HG02798 (cell line): Measurements from ENCODE around the gene DOCK7.
"Not testable (repeated sequence)": the region's sequence is repeated elsewhere in the genome, so short reads cannot be mapped to it uniquely, and the experiment has no call there.

ENCODE experiments used
- ATAC-seq: cut with Tn5 transposase; IDR thresholded peaks from one replicate; pipeline ENCODE4 v1.9.1; 2021; ENCODE audit warnings: mild to moderate bottlenecking; ENCODE audit not compliant: unreplicated experiment, poor library complexity

Gene DOCK7

DNA sequence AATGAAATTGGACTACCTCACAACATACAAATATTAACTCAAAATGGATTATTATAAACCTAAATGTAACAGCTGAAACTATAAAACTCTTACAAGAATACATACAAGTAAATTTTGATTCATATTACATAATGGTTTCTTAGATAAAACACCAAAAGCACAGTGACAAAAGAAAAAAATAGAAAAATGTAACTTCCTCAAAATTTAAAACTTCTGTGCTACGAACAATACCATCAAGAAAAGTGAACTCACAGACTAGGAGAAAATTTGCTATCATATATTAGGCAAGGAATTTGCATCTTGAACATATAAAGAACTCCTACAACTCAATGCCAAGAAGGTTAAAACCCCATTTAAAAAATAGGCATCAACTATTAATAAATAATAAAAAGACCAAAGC lies 59.7 kb downstream of the DOCK7 start:
- no peak for ATAC-seq

DNA sequence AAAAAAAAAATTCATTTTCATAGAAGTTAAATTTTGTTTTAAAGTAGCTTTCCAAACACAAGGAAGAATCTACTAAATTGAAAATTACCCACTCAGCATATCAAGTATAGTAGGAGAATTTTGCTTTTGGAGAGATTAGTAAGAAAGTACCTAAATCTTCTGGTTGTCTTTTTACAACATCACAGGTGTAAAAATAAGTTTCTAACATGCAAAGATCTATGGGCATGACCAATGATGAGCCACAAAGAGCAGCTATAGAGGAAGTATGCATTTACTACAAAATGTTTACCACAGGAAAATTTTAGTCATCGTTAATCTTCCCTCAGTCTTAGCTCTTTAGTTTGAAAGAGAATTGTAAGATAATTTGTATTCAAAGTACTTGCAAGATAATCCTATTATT lies 62.8 kb downstream of the DOCK7 start:
- peak; percentile 72 for ATAC-seq

DNA sequence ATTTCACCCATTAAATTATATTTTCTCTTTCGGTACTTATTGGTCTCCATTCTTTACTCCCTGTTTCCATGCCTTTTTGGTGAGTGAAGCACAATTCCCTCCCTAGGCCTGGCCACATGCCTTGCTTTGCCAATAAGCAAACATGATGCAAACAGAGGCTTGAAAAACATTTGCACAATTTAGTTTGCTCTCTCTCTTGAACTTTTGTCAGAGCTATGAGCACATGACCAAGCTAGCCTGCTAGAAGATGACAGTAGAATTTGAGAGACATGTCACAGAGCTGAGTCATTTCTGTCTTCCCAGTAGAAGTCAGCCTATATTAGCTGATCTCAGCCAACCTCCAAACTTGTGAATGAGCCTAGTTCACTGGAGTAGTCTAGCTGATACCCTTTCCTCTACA lies 66.3 kb downstream of the DOCK7 start:
- ATAC-seq, result peak; percentile 92

DNA sequence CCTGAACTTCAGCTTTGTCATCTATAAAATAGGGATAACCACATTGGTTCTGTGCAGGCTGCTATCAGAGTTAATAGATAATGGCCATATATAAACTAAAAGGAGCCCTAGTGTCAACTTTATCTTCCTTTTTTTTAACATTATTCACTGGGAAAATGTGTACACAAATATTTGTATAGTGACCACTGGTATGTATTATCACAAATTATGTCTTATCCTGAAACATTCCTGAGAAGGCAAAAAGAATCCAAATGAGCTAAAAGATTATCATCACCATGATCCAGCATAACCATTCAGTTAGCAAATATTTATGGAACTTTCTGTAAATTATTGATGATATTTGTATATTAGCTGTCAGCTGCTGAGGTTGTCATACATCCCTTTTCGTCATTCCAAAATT lies 74.3 kb downstream of the DOCK7 start:
- ATAC-seq, result no peak

DNA sequence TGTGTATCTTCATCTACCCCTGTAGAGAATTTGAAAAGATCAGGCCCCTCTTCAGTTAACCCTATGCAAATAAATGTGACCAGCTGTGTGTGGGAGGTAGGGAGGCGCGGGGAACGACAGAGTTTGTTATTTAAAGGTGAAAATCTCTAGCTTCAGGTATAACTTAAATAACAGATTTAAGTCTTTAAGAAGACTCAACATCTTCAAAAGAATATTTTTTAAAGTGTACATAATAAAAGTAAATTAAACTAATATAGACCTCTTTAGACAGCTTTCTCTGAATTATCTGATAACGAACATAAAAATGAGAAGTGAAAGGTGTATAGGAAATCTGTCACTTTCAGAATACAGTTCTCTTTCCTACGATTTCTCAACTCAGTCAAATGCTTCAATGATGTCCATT lies 74.9 kb downstream of the DOCK7 start:
- ATAC-seq, result peak; percentile 98

DNA sequence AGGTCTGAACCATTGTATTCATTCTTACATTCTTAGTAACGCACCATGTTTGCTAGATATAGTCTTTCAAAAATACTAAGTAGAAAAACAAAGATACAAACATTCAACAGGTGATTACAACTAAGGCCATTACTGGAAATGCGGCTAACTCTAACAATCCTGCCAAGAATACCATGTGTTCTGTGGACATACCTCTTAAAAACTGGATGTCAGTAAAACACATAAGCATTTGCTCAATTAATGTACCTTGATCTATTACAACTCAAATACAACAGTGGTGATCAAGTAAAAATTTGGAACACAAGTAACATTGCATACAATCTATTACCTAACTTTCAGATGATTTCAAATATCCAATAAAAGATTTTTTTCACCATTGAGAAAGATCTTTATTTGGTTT lies 75.4 kb downstream of the DOCK7 start:
- no peak for ATAC-seq

DNA sequence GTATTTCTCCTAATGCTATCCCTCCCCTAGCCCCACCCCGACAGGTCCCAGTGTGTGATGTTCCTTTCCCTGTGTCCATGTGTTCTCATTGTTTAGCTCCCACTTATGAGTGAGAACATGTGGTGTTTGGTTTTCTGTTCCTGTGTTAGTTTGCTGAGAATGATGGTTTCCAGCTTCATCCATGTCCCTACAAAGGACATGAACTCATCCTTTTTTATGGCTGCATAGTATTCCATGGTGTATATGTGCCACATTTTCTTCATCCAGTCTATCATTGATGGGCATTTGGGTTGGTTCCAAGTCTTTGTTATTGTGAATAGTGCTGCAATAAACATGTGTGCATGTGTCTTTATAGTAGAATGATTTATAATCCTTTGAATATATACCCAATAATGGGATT lies 77.6 kb downstream of the DOCK7 start:
- ATAC-seq, result not testable (repeated sequence)

DNA sequence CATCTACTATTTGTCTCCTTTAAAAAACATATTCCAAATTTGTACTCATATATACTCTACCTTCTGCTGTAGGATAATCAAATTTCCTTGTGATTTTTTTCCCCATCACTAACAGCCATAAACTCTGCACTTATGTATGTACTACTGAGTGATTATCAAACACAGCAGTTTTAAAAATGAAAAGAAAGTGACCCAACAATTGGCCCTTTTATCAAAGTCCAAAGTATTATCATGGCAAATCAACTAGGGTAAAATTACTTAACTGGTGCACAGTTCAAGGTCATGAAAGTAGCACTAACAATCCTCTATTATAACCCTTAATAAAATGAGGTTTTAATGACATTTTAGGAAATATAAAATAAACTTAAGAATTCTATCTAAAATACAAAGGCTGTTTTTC lies 79.3 kb downstream of the DOCK7 start:
- ATAC-seq, result no peak

DNA sequence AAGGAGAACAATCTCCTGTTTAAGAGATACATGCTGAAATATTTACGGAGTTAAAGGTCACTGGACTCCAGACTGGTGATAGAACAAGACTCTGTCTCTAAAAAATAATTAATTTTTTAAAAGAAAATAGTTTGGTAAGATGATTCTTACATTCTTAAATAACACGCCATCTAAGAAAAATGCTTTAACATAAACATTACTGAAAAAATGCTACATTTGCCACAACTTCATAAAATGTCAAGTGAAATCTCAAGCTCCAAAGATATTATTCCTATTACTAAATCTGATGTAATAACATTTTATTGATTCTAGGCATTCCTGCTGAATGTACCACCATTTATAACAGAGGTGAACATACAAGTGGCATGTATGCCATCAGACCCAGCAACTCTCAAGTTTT lies 86.7 kb downstream of the DOCK7 start:
- no peak for ATAC-seq

DNA sequence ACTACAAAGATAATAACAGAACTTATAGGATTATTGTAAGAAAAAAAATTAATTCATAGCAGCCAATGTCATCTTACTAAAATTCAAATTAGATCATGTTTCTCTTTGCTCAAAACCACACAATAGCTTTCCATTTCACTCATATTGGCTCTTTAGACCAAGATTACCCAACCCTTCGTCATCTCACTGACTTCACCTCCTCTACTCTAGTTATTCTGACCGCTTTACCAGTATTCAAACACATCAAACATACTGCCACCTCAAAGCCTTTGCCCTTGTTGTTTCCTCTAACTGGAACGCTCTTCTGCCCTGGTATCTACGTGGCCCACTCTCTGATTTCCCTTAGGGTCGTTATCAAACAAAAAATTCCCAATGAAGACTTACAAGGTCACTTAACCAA lies 89.1 kb downstream of the DOCK7 start:
- ATAC-seq, result no peak

DNA sequence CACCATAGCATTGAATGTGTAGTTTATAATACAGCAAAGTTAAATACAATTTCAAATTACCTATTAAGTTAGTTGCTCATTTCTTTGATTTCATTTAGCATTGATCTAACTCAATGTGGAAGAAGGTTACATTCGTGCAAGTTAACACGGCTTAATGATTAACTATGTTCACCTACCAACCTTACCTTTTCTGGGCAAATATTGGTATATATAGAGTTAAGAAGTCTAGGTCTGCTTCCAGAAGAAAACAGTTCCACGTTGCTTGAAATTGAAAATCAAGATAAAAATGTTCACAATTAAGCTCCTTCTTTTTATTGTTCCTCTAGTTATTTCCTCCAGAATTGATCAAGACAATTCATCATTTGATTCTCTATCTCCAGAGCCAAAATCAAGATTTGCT lies 90.9 kb downstream of the DOCK7 start, which contains the start of gene ANGPTL3:
Gene ANGPTL3, plus strand, starts transcription at position 240 of the 400 bp plus-strand sequence. Its CDS starts 47 bp downstream, at position 287.
- no peak for ATAC-seq

DNA sequence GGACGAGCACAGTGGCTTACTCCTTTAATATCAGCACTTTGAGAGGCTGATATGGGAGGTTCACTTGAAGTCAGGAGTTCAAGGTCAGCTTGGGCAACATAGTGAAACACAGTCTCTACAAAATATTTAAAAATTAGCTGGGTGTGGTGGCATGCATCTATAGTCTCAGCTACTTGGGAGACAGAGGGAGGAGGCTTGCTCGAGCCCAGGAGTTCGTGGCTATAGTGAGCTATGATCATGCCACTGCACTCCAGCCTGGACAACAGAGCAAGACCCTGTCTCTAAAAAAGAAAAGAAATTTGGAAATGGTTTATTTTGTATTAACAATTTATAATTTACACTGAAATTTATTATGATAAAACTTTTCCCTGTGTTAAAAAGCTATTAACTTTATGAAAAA lies 92.5 kb downstream of the DOCK7 start:
- no peak for ATAC-seq

DNA sequence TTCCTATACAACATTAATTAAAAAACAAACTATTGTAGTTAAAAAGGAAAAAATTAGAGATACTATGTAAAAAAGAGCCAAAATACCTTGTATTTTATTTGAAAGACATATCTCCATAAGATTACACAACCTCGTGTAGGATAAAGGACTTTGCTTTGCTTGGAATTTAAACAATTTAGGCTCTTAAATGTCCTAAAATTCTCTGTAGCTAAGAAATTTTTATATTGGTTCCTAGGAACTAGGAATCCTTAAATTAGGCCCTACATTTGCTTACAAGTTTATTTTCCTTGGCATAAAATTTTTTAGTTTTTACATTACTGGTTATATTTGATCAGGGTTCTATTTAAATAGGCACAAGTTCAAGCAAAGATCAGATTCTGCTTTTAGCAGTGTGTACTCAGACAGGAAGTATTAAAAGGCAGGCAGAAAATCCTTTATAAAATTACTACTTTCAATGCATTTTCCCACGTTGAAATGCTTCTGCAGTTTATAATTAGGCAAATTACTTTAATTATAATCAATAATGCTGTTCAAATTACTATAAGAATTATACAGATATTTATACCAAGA lies 94.3 kb downstream of the DOCK7 start:
- ATAC-seq, result no peak

DNA sequence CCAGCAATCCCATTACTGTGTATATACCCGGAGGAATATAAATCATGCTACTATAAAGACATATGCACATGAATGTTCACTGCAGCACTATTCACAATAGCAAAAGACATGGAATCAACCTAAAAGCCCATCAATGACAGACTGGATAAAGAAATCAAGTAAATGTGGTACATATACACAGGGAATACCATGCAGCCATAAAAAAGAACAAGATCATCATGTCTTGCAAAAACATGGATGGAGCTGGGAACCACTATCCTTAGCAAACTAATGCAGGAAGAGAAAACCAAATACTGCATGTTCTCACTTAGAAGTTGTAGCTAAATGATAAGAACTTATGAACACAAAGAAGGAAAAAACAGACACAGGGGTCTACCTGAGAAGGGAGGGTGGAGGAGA lies 97.2 kb downstream of the DOCK7 start:
- no peak for ATAC-seq

DNA sequence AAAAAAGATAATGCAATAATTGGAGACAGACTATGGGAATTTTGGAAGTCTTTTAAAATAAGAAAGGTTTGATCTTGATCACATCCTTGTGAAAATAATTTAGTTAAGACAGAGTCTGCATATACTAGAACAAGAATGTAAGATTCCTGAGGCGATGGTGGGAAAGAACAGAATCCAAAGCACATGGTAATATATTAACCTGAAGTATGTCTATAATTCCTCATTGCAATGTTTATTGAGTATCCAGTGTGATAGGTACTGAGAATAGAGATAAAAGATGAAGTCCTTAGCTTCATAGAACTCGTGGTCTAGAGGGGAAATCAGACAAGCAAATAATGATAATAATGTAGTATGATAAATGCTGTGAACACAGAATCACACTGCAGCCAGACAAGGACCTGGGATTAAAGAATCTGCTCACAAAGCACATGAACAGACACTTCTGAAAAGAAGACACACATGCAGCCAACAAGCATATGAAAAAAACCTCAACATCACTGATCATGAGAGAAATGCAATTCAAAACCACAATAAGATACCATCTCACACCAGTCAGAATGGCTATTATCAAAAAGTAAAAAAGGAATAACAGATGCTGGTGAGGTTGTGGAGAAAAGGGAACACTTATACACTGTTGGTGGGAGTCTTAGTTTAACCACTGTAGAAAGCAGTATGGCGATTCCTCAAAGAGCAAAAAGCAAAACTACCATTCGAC lies 97.8 kb downstream of the DOCK7 start:
- no peak for ATAC-seq

DNA sequence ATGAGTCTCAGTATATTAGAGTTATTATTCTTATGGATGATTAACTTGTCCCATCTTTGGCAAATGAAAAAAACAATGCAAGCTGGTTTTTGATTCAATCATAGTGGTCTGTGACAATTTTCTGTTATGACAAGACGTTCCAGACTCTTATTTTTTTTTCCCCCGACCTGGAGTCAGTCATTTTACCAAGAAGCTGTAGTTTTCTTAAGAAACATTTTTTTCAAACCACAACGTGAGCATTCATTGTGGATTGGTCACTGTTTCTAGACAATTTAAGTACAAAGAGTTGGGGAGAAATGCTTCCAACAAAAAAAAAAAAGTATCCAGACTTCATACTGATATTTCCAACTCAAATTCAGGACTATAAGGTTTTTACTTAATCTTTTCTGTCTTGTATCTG lies 98.9 kb downstream of the DOCK7 start:
- no peak for ATAC-seq

DNA sequence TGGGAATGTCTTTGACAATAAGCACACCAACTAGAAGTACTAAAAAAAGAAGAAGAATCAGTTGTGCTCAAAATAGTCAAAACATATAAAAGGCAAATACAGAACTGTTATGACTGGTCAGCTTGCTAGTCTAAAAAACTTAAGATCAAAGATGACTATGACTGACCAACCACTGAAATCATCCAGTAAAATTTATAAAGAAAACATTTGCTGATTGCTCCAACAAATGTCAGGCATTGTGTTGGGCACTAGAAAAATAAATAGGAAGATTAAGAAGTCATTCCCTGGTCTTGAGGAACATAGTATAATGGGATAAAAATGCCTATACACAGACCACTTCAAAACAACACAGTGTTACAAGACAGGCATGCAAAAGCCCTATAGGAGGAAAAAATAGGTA lies 100.2 kb downstream of the DOCK7 start:
- no peak for ATAC-seq

DNA sequence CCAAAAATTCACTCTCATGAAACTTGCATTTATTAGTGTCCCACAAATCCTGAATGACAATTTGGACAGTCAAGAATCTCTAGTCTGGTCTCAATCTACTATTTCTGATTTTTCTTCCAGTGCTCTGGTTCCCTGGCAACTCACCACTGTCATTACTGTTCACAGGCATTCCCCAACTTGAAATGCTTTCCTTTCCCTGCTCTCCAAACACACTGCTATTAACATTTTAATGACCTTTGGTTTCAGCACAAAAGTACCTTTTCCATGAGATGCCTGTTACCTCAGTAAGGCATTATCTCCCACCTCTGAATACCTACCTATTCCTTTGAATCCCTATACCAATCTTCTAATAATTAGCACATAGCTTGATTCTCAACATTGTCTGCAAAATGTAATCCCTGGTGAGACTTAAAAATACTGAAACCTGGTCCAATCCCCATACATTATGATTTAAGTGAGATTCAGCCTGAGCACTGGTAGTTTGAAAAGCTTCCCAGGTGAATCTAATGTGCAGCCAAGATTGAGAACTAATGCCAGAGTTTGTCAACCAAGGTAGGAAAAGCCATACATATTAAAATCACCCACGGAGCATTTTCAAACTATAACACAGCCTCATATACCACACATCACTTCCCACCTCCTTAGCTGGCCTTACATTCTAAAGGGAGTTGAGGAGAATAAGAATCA lies 102.6 kb downstream of the DOCK7 start:
- ATAC-seq, result no peak

DNA sequence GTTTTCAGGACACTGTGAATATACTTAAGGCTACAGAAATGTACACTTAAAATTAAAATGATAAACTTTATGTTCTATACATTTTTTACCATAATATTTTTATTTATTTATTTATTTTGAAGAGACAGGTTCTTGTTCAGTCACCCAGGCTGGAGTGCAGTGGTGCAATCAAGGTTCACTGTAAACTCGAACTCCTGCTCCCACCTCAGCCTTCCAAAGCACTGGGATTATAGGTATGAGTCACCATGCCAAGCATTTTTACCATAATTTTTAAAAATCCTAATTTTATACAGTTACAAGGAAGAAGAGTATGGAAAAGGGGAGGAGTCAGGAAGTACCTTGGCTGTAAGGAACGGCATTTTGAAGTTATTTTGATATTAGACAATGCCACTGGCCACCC lies 114.5 kb downstream of the DOCK7 start:
- no peak for ATAC-seq

DNA sequence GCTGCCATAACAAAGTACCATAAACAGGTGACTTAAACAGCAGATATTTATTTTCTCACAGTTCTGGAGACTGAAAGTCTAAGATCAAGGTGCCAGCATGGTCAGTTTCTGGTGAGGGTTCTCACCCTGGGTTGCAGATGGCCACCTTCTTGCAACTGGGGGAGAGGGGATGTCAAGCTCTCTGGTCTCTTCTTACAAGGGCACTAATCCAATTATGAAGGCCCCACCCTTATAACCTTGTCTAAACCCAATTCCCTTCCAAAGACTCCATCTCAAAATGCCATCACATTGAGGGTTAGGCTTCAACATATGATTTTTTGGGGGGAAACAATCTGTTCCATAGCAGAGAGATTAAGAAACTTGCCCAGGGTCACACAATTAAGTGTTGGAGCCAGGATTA lies 115.7 kb downstream of the DOCK7 start:
- no peak for ATAC-seq

DNA sequence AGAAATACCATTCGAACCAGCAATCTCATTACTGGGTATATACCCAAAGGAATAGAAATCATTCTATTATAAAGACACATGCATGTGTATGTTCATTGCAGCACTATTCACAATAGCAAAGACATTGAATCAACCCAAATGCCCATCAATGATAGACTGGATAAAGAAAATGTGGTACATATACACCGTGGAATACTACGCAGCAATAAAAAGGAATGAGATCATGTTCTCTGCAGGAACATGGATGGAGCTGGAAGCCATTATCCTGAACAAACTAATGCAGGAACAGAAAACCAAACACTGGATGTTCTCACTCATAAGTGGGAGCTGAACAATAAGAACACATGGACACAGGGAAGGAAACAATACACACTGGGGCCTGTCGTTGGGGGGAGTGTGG lies 116.7 kb downstream of the DOCK7 start:
- not testable (repeated sequence) for ATAC-seq

DNA sequence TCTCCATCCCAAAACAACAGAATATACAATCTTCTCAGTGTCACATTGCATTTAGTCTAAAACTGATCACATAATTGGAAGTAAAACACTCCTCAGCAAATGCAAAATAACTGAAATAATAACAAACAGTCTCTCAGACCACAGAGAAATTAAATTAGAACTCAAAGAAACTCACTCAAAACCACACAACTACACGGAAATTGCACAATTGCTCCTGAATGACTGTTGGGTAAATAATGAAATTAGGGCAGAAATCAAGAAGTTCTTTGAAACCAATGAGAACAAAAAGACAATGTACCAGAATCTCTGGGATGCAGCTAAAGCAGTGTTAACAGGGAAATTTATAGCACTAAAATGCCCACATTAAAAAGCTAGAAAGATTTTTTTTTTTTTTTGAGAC lies 120.3 kb downstream of the DOCK7 start:
- not testable (repeated sequence) for ATAC-seq
